Measurements from ENCODE around the gene MFGE8. TPM values are rescaled to one million over a fixed set of nuclear protein-coding genes. Genes with fewer than 3 reads are reported as not detected.

Gene MFGE8
- polyA plus RNA-seq, 6 donors from 2014 or later: 1.2 to 4.0 (median 1.8) TPM; not detected in 1

DNA sequence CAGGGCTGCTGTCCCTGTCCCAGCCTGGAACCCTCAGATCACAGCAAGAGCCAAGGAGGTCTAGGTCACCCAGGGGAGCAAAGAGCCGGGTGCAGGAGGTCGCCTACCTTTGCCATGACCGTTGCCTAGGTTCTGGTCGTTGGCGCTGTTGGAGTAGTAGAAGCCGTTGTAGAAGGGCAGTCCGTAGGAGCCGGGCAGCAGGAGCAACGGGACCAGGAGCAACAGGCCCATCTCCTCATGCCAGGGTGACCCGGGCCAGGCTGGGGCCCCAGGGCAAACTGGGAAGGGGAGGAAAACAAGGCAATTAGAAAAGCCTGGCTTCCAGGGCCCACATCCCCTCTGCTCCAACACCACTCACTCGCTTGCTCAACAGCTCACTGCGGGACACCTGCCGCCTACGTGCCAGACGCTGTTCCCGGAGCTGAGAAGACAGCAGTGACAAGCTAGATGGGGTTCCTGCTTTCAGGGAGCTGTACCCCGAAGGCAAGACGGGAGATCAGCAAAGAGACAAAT, 26.1 kb downstream of the MFGE8 start:
- ATAC-seq (ENCODE audit: low read depth in 2 of 2) (no peak), DNase-seq (no peak)
- H3K27me3 Mint-ChIP-seq: no peaks in the 10 kb centered on the region
- H3K36me3 Mint-ChIP-seq: peaks cover 0 to 6% of the 10 kb centered on the region in 2 donors
- no peaks in the 10 kb centered on the region for H3K4me1 Mint-ChIP-seq
- H3K9me3 Mint-ChIP-seq: no peaks in the 10 kb centered on the region
- H3K4me3 Mint-ChIP-seq: no peak overlapping the region
- no peak overlapping the region for H3K27ac Mint-ChIP-seq

DNA sequence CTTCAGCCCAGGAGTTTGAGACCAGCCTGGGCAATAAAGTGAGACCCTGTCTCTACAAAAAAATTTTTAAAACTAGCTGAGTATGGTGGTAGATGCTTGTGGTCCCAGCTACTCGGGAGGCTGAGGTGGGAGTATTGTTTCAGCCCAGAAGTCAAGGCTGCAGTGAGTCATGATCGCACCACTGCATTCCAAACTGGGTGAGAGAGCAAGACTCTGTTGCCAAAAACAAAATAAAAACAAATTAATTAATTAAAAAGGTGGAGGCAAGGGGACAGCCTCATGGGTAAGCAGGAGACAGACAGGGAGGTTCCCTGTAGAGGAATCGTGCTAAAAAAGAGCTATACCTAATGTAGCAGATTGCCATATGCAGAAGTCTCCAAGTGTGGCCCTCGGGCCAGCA, 30.4 kb downstream of the MFGE8 start:
- H3K27me3 Mint-ChIP-seq: no peaks in the 10 kb centered on the region
- H3K27ac Mint-ChIP-seq: no peak overlapping the region
- H3K4me3 Mint-ChIP-seq: no peak overlapping the region
- H3K9me3 Mint-ChIP-seq: no peaks in the 10 kb centered on the region
- ATAC-seq (ENCODE audit: low read depth in 2 of 2) (no peak), DNase-seq (no peak)
- H3K4me1 Mint-ChIP-seq: peaks cover 0 to 3% (median 0%) of the 10 kb centered on the region in 3 donors
- H3K36me3 Mint-ChIP-seq: peaks cover 0 to 6% of the 10 kb centered on the region in 2 donors

DNA sequence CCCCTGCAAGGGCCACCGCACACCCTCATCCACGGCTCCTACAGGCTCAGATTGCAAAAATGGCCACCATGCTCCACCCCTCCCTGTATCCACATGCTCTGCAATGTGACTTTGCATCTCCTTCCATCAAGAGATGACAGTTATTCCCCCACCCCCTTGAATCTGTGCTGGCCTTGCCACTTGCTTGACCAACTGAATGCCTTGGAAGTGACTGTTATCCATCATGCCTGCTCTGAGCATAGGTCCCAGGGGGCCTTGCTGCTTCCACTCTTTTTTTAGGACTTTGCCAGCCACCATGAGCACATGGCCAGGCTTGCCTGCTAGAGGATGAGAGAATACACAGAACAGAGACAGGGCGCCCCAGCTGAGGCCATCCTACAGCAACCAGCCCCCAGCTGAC, 31.4 kb downstream of the MFGE8 start:
- H3K27me3 Mint-ChIP-seq: no peaks in the 10 kb centered on the region
- ATAC-seq (ENCODE audit: low read depth in 2 of 2): no peak
- H3K4me3 Mint-ChIP-seq: no peak overlapping the region
- H3K9me3 Mint-ChIP-seq: no peaks in the 10 kb centered on the region
- peaks cover 0 to 3% (median 0%) of the 10 kb centered on the region in 3 donors for H3K4me1 Mint-ChIP-seq
- no peak overlapping the region for H3K27ac Mint-ChIP-seq
- H3K36me3 Mint-ChIP-seq: peaks cover 0 to 10% of the 10 kb centered on the region in 2 donors
- no peak for DNase-seq

DNA sequence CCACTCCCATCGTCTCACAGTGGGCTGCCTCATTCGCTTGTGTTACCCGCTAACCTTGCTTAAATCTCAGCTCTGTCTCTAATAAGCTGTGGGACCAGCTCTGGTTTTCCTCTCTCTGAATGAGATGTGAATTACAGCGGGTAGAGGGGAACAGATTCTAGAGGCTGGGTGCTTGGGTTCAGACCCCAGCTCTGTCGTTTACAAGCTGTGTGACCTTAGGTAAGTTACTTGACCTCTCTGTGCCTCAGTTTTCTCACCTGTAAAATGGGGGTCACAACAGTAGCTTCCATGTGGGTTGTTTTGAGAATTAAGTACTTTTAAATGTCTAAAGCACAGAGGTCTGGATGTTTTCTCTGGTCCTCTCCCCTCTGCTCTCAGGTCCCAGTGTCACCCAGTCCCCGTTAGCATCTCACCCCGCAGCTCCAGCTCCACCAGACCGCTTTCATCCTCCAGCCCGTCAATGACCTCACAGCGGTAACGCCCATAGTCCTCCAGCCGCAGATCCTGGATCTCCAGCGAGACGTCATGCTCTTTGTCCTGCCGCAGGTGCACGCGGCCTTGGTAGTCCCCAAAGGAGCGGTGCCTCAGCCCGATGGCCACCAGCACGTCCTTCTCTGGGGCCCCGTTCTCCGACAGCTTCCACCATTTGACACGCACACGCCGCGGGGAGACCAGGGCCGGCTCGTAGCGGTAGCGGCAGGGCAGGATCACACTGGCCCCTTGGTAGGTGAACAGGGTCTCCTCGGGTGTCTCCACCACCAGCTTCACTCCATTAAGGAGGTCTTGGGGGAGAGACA, 32.0 kb downstream of the MFGE8 start:
- no peaks in the 10 kb centered on the region for H3K9me3 Mint-ChIP-seq
- DNase-seq (no peak), ATAC-seq (ENCODE audit: low read depth in 2 of 2) (no peak)
- no peak overlapping the region for H3K4me3 Mint-ChIP-seq
- peaks cover 0 to 16% of the 10 kb centered on the region in 2 donors for H3K36me3 Mint-ChIP-seq
- no peak overlapping the region for H3K27ac Mint-ChIP-seq
- peaks cover 0 to 3% (median 0%) of the 10 kb centered on the region in 3 donors for H3K4me1 Mint-ChIP-seq
- H3K27me3 Mint-ChIP-seq: no peaks in the 10 kb centered on the region

DNA sequence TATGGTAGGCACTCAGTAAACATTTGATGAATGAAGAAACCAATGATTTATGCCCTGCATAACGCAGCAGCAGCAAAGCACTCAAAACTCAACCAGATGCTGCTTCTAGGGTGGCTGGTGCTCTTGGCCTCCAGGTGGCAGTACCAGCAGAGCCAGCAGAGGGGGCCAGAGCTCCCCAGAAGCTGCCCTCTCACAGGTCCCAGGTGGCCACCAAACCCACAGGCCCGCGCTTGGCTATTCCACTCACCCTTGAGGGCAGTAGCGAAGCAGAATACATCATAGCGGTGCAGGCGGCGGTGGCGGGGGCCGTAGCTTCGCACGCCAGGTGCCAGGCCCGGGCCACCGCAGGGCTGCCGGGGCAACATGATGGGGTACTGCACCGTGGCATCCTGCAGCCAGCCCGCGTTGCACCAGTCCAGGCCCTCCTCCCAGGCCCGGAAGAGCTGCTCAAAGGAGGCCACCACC, 34.4 kb downstream of the MFGE8 start:
- DNase-seq (no peak), ATAC-seq (ENCODE audit: low read depth in 2 of 2) (no peak)
- H3K27me3 Mint-ChIP-seq: peaks cover 0 to 1% (median 0%) of the 10 kb centered on the region in 3 donors
- H3K4me3 Mint-ChIP-seq: no peak overlapping the region
- no peak overlapping the region for H3K27ac Mint-ChIP-seq
- no peaks in the 10 kb centered on the region for H3K9me3 Mint-ChIP-seq
- H3K36me3 Mint-ChIP-seq: peaks cover 0 to 19% of the 10 kb centered on the region in 2 donors
- H3K4me1 Mint-ChIP-seq: peaks cover 0 to 3% (median 0%) of the 10 kb centered on the region in 3 donors

- Mint-ChIP-seq H3K27ac (no peak overlapping the region), H3K4me3 (no peak overlapping the region), H3K36me3 (peaks cover 0 to 15% of the 10 kb centered on the region in 2 donors), H3K9me3 (no peaks in the 10 kb centered on the region), H3K4me1 (peaks cover 0 to 3% (median 0%) of the 10 kb centered on the region in 3 donors), H3K27me3 (peaks cover 0 to 9% (median 6%) of the 10 kb centered on the region in 3 donors)
- no peak for ATAC-seq (ENCODE audit: low read depth in 2 of 2)
- DNase-seq: no peak
Measured at GRCh38 chr15:88877906-88878305, 35.3 kb downstream of the MFGE8 start.

- Mint-ChIP-seq H3K27ac (no peak overlapping the region), H3K4me1 (peaks cover 0 to 3% (median 0%) of the 10 kb centered on the region in 3 donors), H3K4me3 (no peak overlapping the region), H3K27me3 (peaks cover 0 to 11% (median 11%) of the 10 kb centered on the region in 3 donors), H3K36me3 (peaks cover 0 to 15% of the 10 kb centered on the region in 2 donors), H3K9me3 (no peaks in the 10 kb centered on the region)
- DNase-seq: no peak
- no peak for ATAC-seq (ENCODE audit: low read depth in 2 of 2)
Measured at GRCh38 chr15:88877415-88877814, 35.8 kb downstream of the MFGE8 start.

DNA sequence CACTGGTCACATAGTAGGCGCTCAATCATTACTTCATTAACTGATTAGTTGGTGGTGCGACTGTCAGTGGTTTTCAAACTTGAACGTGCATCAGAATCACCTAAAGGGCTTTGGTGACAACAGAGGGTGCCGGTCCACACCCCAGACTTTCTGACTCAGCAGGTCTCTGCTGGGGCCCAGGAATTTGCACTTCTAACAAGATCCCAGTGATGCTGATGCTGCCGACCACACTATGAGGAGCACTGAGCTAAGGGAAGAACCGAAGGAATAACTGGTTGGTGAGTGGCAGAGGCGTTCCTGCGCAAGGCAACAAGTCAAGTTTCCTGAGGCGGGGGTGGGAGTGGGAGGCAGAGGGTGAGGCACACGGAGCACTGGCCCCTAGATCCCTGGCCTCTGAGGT, 36.6 kb downstream of the MFGE8 start:
- ATAC-seq (ENCODE audit: low read depth in 2 of 2): no peak
- Mint-ChIP-seq H3K9me3 (no peaks in the 10 kb centered on the region), H3K27ac (no peak overlapping the region), H3K27me3 (peaks cover 0 to 18% (median 17%) of the 10 kb centered on the region in 3 donors), H3K36me3 (peaks cover 0 to 15% of the 10 kb centered on the region in 2 donors), H3K4me3 (no peak overlapping the region), H3K4me1 (peaks cover 0 to 3% (median 0%) of the 10 kb centered on the region in 3 donors)
- no peak for DNase-seq

GRCh38 chr15:88874684-88875083, 38.5 kb downstream of the MFGE8 start:
- Mint-ChIP-seq H3K36me3 (peaks cover 0 to 15% of the 10 kb centered on the region in 2 donors), H3K4me3 (no peak overlapping the region), H3K27me3 (peaks cover 0 to 25% (median 23%) of the 10 kb centered on the region in 3 donors), H3K27ac (no peak overlapping the region), H3K4me1 (no peaks in the 10 kb centered on the region), H3K9me3 (no peaks in the 10 kb centered on the region)
- ATAC-seq (ENCODE audit: low read depth in 2 of 2) (no peak), DNase-seq (no peak)

- H3K4me1 Mint-ChIP-seq: no peaks in the 10 kb centered on the region
- ATAC-seq (ENCODE audit: low read depth in 2 of 2) (no peak), DNase-seq (no peak)
- H3K27ac Mint-ChIP-seq: no peak overlapping the region
- H3K9me3 Mint-ChIP-seq: no peaks in the 10 kb centered on the region
- peaks cover 0 to 26% (median 23%) of the 10 kb centered on the region in 3 donors for H3K27me3 Mint-ChIP-seq
- H3K36me3 Mint-ChIP-seq: peaks cover 0 to 15% of the 10 kb centered on the region in 2 donors
- no peak overlapping the region for H3K4me3 Mint-ChIP-seq
Measured at GRCh38 chr15:88874275-88874674, 38.9 kb downstream of the MFGE8 start.

DNA sequence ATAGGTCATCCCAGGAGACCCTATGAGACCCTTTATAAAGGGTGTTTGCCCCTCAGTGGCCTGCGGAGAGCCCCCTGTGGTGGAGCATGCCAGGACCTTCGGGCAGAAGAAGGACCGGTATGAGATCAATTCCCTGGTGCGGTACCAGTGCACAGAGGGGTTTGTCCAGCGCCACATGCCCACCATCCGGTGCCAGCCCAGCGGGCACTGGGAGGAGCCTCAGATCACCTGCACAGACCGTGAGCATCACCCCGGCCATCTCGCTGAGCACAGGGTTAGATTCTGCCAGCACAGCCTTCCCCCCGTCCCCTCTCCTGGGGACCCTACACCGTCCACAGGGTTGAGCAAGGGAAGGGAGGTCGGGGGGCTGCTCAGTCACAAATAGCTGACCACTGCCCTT, 39.4 kb downstream of the MFGE8 start:
- H3K36me3 Mint-ChIP-seq: peaks cover 0 to 15% of the 10 kb centered on the region in 2 donors
- no peak overlapping the region for H3K27ac Mint-ChIP-seq
- no peaks in the 10 kb centered on the region for H3K9me3 Mint-ChIP-seq
- H3K27me3 Mint-ChIP-seq: peaks cover 0 to 26% (median 23%) of the 10 kb centered on the region in 3 donors
- no peak overlapping the region for H3K4me3 Mint-ChIP-seq
- no peak for ATAC-seq (ENCODE audit: low read depth in 2 of 2)
- DNase-seq: no peak
- no peaks in the 10 kb centered on the region for H3K4me1 Mint-ChIP-seq

- Mint-ChIP-seq H3K27me3 (peaks cover 0 to 26% (median 23%) of the 10 kb centered on the region in 3 donors), H3K36me3 (peaks cover 0 to 15% of the 10 kb centered on the region in 2 donors), H3K4me3 (no peak overlapping the region), H3K27ac (peak overlapping the region in 1 of 6 donors; percentile 38), H3K4me1 (no peaks in the 10 kb centered on the region), H3K9me3 (no peaks in the 10 kb centered on the region)
- ATAC-seq (ENCODE audit: low read depth in 2 of 2): no peak
- DNase-seq: no peak
Measured at GRCh38 chr15:88872706-88873105, 40.5 kb downstream of the MFGE8 start.

- H3K36me3 Mint-ChIP-seq: peaks cover 0 to 15% of the 10 kb centered on the region in 2 donors
Measured at GRCh38 chr15:88872106-88872505, 41.1 kb downstream of the MFGE8 start.

GRCh38 chr15:88871313-88871712, 41.9 kb downstream of the MFGE8 start:
- Mint-ChIP-seq H3K27me3 (peaks cover 0 to 26% (median 26%) of the 10 kb centered on the region in 3 donors), H3K4me1 (no peaks in the 10 kb centered on the region), H3K4me3 (no peak overlapping the region), H3K9me3 (no peaks in the 10 kb centered on the region), H3K36me3 (peaks cover 0 to 7% of the 10 kb centered on the region in 2 donors), H3K27ac (no peak overlapping the region)
- ATAC-seq (ENCODE audit: low read depth in 2 of 2) (no peak), DNase-seq (no peak)

More at GRCh38 chr15:88872106-88872505, 41.1 kb downstream of the MFGE8 start:
- H3K9me3 Mint-ChIP-seq: no peaks in the 10 kb centered on the region
- no peak for ATAC-seq (ENCODE audit: low read depth in 2 of 2)
- H3K4me3 Mint-ChIP-seq: no peak overlapping the region
- DNase-seq: no peak
- no peak overlapping the region for H3K27ac Mint-ChIP-seq
- H3K4me1 Mint-ChIP-seq: no peaks in the 10 kb centered on the region
- peaks cover 0 to 26% (median 23%) of the 10 kb centered on the region in 3 donors for H3K27me3 Mint-ChIP-seq
